Spinal cord (tissue), 10 donors: ENCODE results near the gene STPG4. TPM values are rescaled to one million over a fixed set of nuclear protein-coding genes. Genes with fewer than 3 reads are reported as not detected.

Experiments
- DNase-seq, 6 donors: peaks; one replicate each; pipeline versions ENCODE4 v3.0.0 to v3.0.0-alpha.2; 2013 to 2015; ENCODE audit warnings: low spot score in 6 of 6, low read depth in 4 of 6
- H3K27ac ChIP-seq: one replicate; pipeline ENCODE4 v1.5.1; 2013; ENCODE audit warnings: low read depth, low read length, control low read depth
- H3K27me3 ChIP-seq: one replicate; pipeline ENCODE4 v1.6.1; 2013; ENCODE audit warnings: low read length; ENCODE audit not compliant: control insufficient read depth, insufficient read depth
- H3K36me3 ChIP-seq: one replicate; pipeline ENCODE4 v1.6.1; 2013; ENCODE audit warnings: low read length; ENCODE audit not compliant: control insufficient read depth, insufficient read depth
- H3K4me1 ChIP-seq: one replicate; pipeline ENCODE4 v1.6.1; 2013; ENCODE audit warnings: low read length; ENCODE audit not compliant: control insufficient read depth, insufficient read depth
- H3K4me3 ChIP-seq: one replicate; pipeline ENCODE4 v1.5.1; 2013; ENCODE audit warnings: low read depth, low read length, control low read depth
- H3K9me3 ChIP-seq: one replicate; pipeline ENCODE4 v1.6.1; 2013; ENCODE audit warnings: low read length; ENCODE audit not compliant: control insufficient read depth, insufficient read depth
- WGBS: methylation state at CpG from one replicate; pipeline ENCODE4 v1.1.5; 2013; ENCODE audit warnings: missing lambda C conversion rate; ENCODE audit not compliant: insufficient coverage; 5-methylcytosine and 5-hydroxymethylcytosine counted together
- long read RNA-seq, 4 donors: transcript quantifications; one replicate each; lab custom pipeline, GENCODE V29; 2026
- polyA plus RNA-seq, 2 donors: library from polyadenylated mRNA; unstranded; fragments of 120-200 nt; gene quantifications; one replicate each; pipeline ENCODE4 v1.2.1, GENCODE V29; 2013; ENCODE audit not compliant: insufficient read length in 2 of 2
- total RNA-seq, 2 donors: library from RNA; depleted of rRNA in 1 of 2; stranded (reverse); fragments of 120-200 nt in 1 of 2; fragments of >200 nt in 1 of 2; gene quantifications; one replicate each; pipeline versions ENCODE4 v1.2.3 to v1.2.4, GENCODE V29; 2013 to 2014
- donor health status: healthy.

STPG4 gene, protein sequence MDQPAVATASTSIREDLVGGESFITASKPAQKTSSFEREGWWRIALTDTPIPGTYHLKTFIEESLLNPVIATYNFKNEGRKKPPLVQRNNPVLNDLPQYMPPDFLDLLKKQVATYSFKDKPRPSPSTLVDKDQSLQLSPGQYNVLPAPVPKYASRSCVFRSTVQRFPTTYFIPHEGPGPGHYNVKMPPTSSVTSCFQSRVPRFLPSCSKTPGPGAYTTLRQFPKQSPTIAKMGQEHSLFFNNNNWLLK
- under 1 TPM in 1 of 2 donors, not detected in 1; 0.44 TPM for total RNA-seq
- under 1 TPM; 0.35 to 0.74 TPM for polyA plus RNA-seq
- long read RNA-seq, donor 1: 0 reads
- long read RNA-seq, donor 2: 0 reads
- long read RNA-seq, donor 3: 0 reads
- long read RNA-seq, donor 4: 0 reads

GRCh38 chr2:47155091-47155876 lies at the start of gene STPG4:
TSS of gene STPG4 (minus strand) at chr2:47155308. CDS start at chr2:47155251, 57 bp downstream.
- Histone ChIP-seq H3K36me3 (peaks cover 14% of the 10 kb centered on the region), H3K4me3 (no peak within 1 kb of the TSS), H3K4me1 (no peaks in the 10 kb centered on the region), H3K27ac (no peak within 1 kb of the TSS), H3K9me3 (no peaks in the 10 kb centered on the region), H3K27me3 (no peaks in the 10 kb centered on the region)
- DNase-seq: no peak
- 58% methylated on average over 23 of the region's 30 CpGs for WGBS

GRCh38 chr2:47204691-47205090 lies 49.6 kb upstream of the STPG4 start:
- no CpG with 5 or more reads among the region's 3 CpGs for WGBS
- no peak for DNase-seq
- H3K27ac ChIP-seq: no peak overlapping the region
- H3K27me3 ChIP-seq: no peaks in the 10 kb centered on the region
- no peaks in the 10 kb centered on the region for H3K36me3 ChIP-seq
- H3K4me1 ChIP-seq: peaks cover 8% of the 10 kb centered on the region
- no peaks in the 10 kb centered on the region for H3K9me3 ChIP-seq
- no peak overlapping the region for H3K4me3 ChIP-seq

DNA sequence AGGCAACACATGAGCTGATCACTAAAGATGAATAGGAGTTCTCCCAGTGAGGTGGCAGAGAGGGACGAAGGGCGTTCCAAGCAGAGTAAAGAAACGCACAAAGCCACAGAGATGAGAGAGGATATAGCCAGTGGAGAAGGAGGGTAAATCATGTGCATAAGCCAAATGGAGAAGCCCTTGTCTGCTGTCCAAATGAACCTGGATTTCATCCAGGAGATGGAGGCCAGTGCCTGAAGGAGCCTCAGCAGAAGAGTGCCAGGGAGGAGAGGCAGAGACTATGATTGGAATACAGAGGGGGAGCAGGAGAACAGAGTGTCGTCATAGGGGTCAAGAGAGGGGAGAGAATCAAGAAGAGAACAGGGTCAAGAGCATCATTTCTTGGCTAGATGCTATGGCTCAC lies 48.9 kb upstream of the STPG4 start:
- no peak overlapping the region for H3K4me3 ChIP-seq
- H3K4me1 ChIP-seq: peaks cover 8% of the 10 kb centered on the region
- no peaks in the 10 kb centered on the region for H3K9me3 ChIP-seq
- H3K27ac ChIP-seq: no peak overlapping the region
- DNase-seq: peak in 1 of 6 donors; percentile 42
- no peaks in the 10 kb centered on the region for H3K36me3 ChIP-seq
- WGBS: 54% methylated on average over 4 of the region's 4 CpGs
- H3K27me3 ChIP-seq: no peaks in the 10 kb centered on the region

DNA sequence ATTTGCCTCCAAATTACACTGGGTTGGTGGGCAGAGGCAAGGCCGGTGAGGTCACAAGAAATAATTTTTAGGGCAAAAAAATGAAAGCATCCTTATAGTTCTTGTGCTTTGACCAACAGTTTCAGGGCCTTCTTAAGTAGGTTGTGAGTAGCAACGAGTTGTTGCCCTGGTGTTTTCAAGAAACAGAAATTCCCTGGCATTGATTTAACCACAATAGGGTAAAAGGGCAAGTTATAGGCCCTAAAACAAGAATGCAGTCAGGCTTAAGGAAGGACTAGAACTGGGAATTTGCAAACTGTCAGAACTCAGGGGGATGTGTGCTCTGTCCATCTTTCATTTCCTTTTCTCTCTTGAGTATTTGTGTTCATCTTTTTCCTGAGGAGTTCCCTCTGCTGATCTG lies 46.1 kb upstream of the STPG4 start:
- H3K9me3 ChIP-seq: no peaks in the 10 kb centered on the region
- 67% methylated on average over 2 of the region's 2 CpGs for WGBS
- no peaks in the 10 kb centered on the region for H3K36me3 ChIP-seq
- no peak overlapping the region for H3K4me3 ChIP-seq
- H3K4me1 ChIP-seq: peaks cover 8% of the 10 kb centered on the region
- no peaks in the 10 kb centered on the region for H3K27me3 ChIP-seq
- DNase-seq: no peak
- no peak overlapping the region for H3K27ac ChIP-seq

DNA sequence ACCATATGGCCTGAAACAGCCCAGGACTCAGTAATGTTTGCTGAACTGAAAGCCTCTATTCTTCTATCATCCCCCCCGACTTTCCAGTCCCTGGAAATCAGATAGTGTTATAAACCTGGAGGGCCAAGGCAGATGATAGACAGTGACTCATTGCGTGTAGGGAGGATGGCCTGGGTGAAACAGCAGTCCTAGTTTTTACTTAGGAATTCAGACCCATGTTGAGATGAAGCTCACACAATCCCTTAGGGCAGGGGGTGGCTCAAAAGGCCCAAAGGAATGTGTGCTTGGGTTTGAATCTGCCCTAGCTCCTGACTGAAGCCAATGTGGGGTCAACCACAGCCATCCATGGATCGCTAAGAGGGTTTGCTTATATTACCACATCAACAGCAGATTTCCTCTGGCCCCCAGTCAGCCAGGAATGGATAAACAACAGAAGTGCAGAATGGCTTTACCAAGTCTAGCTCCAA lies 43.9 kb upstream of the STPG4 start:
- WGBS: 82% methylated on average over 2 of the region's 3 CpGs
- no peak overlapping the region for H3K4me3 ChIP-seq
- no peaks in the 10 kb centered on the region for H3K27me3 ChIP-seq
- H3K27ac ChIP-seq: no peak overlapping the region
- DNase-seq: no peak
- H3K4me1 ChIP-seq: peaks cover 8% of the 10 kb centered on the region
- H3K36me3 ChIP-seq: no peaks in the 10 kb centered on the region
- H3K9me3 ChIP-seq: no peaks in the 10 kb centered on the region

- Histone ChIP-seq H3K4me3 (no peak overlapping the region), H3K4me1 (peaks cover 33% of the 10 kb centered on the region), H3K36me3 (no peaks in the 10 kb centered on the region), H3K27me3 (no peaks in the 10 kb centered on the region), H3K9me3 (no peaks in the 10 kb centered on the region), H3K27ac (no peak overlapping the region)
- DNase-seq: no peak
- no CpG with 5 or more reads among the region's 1 CpG for WGBS
These were observed 41.4 kb upstream of the STPG4 start for GRCh38 chr2:47196499-47196898.

DNA sequence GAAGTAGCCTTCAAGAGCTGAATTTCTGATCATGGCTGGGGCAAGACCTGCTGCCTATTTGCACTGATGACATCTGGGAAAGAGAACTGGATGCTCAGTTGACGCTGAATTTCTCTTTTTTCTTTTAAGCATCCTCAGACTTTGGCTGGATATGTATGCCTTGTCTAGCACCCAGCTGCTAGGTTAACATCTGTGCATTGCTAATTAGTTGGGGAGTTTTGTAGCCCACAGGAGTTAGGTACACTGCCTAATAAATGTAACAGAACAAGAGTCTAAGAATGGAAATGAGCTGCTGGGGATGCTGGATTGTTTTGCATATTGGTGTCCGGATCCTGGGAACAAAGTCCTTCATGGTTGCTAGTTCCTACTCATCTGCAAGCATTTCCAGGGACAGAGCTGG lies 40.9 kb upstream of the STPG4 start:
- Histone ChIP-seq H3K9me3 (no peaks in the 10 kb centered on the region), H3K27ac (no peak overlapping the region), H3K27me3 (no peaks in the 10 kb centered on the region), H3K36me3 (no peaks in the 10 kb centered on the region), H3K4me3 (no peak overlapping the region), H3K4me1 (peaks cover 36% of the 10 kb centered on the region)
- WGBS: 80% methylated on average over 1 of the region's 2 CpGs
- DNase-seq: peak in 1 of 6 donors; percentile 65

DNA sequence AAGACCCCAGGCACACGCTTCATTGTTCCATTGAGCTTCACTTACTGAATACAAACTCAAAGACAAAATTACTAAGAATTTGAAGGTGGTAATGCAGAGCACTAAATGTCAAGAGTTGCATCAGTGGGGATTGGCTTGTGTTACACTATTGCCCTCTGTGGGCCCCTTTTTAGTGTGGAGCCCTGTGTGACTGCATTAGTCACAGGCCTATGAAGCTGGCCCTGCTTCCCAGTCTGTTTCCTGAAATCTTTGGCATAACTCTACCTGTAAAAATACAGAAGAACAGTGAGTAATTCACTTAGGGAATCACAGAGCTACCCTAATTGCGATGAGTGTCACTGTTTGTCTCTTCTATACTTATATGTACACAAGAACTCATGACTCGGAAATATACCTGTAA lies 40.0 kb upstream of the STPG4 start:
- no peak overlapping the region for H3K4me3 ChIP-seq
- H3K27ac ChIP-seq: no peak overlapping the region
- peaks cover 36% of the 10 kb centered on the region for H3K4me1 ChIP-seq
- no peak for DNase-seq
- H3K27me3 ChIP-seq: no peaks in the 10 kb centered on the region
- WGBS: no CpG with 5 or more reads among the region's 3 CpGs
- no peaks in the 10 kb centered on the region for H3K36me3 ChIP-seq
- H3K9me3 ChIP-seq: no peaks in the 10 kb centered on the region

- Histone ChIP-seq H3K36me3 (no peaks in the 10 kb centered on the region), H3K27me3 (no peaks in the 10 kb centered on the region), H3K4me3 (no peak overlapping the region), H3K4me1 (peaks cover 36% of the 10 kb centered on the region), H3K27ac (no peak overlapping the region), H3K9me3 (no peaks in the 10 kb centered on the region)
- DNase-seq: no peak
These were observed 39.3 kb upstream of the STPG4 start for GRCh38 chr2:47194410-47194809.
